Neural cell (in vitro differentiated cells): ENCODE measurements around the gene NCKAP5.

Experiments used
- EP300 ChIP-seq: fragments of 450-650 bp; conservative IDR thresholded peaks from 2 replicates; pipeline ENCODE4 v1.6.1; 2014; ENCODE audit warnings: antibody characterized with exemption, mild to moderate bottlenecking, moderate library complexity; ENCODE audit not compliant: poor library complexity, severe bottlenecking
- EZH2 ChIP-seq: fragments of 200-600, 300-800 bp; shearing (Covaris generic), sonication (generic); IDR thresholded peaks from 2 replicates; pipeline ENCODE4 v1.6.1; 2014; ENCODE audit warnings: antibody characterized with exemption, low read length, borderline replicate concordance, mild to moderate bottlenecking; ENCODE audit not compliant: insufficient read depth, poor library complexity, severe bottlenecking
- POLR2AphosphoS5 ChIP-seq: IDR thresholded peaks from 2 replicates; pipeline ENCODE4 v1.6.1; 2012
- TAF1 ChIP-seq: IDR thresholded peaks from 2 replicates; pipeline ENCODE4 v1.6.1; 2012; ENCODE audit warnings: low read depth
- TF ChIP-seq, protein P1 (sequence below): fragments of 450-650 bp; IDR thresholded peaks from 2 replicates; pipeline ENCODE4 v1.5.1; 2014; ENCODE audit warnings: antibody characterized with exemption, mild to moderate bottlenecking, moderate library complexity; ENCODE audit not compliant: poor library complexity, severe bottlenecking

DNA sequence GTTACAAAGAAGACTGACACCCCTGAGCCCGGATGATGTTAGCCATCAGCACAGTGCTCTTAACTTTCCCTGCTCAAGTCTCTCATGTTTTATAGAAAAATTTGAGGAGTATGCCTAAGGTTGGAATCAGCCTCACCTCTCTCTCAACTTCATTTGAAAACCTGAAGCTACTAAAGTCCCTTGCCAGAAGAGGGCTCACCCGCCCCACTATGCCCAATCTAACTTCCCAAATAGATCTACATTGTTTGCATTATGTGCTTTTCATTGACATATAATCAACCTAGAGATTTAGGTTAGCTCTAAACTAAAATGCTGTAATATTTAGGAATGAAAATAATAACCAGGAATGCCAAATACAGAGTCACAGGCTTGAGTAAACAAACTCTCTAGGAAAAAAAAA, 305.4 kb downstream of the NCKAP5 start:
- TF ChIP-seq, protein P1, sequence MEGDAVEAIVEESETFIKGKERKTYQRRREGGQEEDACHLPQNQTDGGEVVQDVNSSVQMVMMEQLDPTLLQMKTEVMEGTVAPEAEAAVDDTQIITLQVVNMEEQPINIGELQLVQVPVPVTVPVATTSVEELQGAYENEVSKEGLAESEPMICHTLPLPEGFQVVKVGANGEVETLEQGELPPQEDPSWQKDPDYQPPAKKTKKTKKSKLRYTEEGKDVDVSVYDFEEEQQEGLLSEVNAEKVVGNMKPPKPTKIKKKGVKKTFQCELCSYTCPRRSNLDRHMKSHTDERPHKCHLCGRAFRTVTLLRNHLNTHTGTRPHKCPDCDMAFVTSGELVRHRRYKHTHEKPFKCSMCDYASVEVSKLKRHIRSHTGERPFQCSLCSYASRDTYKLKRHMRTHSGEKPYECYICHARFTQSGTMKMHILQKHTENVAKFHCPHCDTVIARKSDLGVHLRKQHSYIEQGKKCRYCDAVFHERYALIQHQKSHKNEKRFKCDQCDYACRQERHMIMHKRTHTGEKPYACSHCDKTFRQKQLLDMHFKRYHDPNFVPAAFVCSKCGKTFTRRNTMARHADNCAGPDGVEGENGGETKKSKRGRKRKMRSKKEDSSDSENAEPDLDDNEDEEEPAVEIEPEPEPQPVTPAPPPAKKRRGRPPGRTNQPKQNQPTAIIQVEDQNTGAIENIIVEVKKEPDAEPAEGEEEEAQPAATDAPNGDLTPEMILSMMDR = no peak
- TF ChIP-seq EZH2 (no peak), EP300 (no peak), POLR2AphosphoS5 (no peak), TAF1 (no peak)
